Measurements from ENCODE around the gene MBLAC2. TPM values are rescaled to one million over a fixed set of nuclear protein-coding genes. Genes with fewer than 3 reads are reported as not detected.
A peak's percentile ranks its signal among the peaks of the same experiment; 100 is the strongest.

MBLAC2 gene
- total RNA-seq, 1 donor from 2014 or later, result 2.6 TPM

GRCh38 chr5:90410178-90410762, 64.3 kb downstream of the MBLAC2 start:
- H3K4me1 Mint-ChIP-seq (ENCODE audit: low read depth, unreplicated experiment), result no peaks in the 10 kb centered on the region

DNA sequence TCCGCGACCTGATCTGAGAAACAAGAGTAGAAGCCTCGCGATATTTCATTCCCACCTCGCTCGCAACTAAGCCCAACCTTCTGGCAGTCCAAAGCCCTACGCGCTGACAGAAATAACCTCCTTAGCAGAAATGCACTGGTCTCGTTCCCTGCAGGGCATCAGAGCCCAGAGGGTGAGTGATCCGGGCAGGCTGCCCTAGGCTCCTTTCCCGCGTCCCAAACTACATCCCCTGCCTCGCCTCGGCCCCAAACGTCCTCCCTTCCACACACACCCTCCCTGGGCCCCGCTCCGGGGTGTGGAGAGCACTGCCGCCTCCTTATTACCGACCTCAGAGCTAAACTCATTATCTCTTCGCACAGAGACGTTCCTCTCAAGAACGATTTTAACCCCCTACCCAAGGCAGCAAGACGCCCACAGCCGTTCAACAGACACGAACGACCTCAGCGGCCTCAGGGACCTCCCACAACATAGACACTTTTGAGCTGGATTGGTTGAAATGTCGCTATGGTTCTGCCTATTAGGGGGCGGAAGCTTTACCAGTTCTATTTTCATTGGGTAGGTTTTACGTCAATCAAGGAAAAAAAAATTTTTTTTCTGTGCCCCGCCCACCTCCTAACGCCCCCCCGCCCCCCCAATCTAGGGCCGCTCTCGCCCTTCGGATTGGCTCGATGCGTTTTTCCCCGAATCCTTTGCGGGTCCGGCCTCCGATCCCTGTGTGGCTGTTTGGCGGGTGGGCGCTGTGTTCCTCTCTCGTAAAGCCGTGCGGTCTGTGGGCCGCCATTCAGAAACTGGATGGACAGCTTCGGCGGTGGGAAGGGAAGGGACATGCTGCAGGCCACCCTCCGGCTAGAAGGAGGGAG, 65.0 kb downstream of the MBLAC2 start, which contains the start of gene CETN3:
Gene CETN3, minus strand, starts transcription at position 439 of the 860 bp plus-strand sequence. Its CDS starts 95 bp downstream, at position 344.
- H3K4me3 Mint-ChIP-seq (ENCODE audit: unreplicated experiment), result no peak within 1 kb of the TSS

More at GRCh38 chr5:90410178-90410762, 64.3 kb downstream of the MBLAC2 start:
- no peak overlapping the region for H3K27ac Mint-ChIP-seq (ENCODE audit: unreplicated experiment)
- no peak overlapping the region for H3K4me3 Mint-ChIP-seq (ENCODE audit: unreplicated experiment)
- no peak for TF ChIP-seq CTCF (IDR thresholded peaks at IDR 0.05; ENCODE audit: partially characterized antibody, unreplicated experiment)
- no peaks in the 10 kb centered on the region for H3K36me3 Mint-ChIP-seq (ENCODE audit: unreplicated experiment)
- H3K27me3 Mint-ChIP-seq (ENCODE audit: unreplicated experiment), result no peaks in the 10 kb centered on the region
- H3K9me3 Mint-ChIP-seq (ENCODE audit: unreplicated experiment), result no peaks in the 10 kb centered on the region
- DNase-seq, result no peak

DNA sequence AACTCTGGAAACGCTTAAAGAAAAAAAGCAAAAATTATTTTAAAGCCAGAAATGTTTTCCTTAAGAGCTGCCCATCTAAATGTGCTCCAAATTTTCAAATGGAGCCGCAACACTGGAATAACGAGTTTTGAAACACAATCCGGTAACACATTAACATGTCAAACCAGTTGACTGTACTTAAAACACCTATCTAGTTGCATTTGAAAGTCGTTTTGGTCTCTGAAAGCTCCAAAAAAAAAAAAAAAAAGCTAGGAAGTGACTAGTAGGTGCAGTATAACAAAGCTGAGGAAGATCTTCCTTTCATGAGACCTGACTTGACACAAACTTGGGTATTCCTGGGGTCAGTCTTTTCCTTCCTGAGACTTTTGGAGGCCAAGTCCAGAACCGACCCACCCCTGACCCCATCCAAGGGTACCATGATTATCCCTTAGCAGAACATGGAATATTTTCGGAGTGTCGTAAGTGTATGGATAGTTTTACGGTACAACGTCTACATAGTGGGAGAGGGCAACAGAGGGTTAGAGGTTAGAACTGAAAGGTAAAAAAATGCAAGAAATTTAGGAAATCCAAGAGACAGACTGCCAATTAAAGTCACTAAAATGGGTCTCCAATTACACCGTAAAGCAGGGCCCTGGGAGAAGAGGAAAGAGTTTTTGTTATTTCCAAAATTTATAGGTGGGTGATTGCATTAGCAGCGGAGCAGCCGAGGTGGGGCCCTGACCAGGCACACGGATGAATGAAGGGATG, 65.8 kb downstream of the MBLAC2 start:
- Mint-ChIP-seq H3K4me3 (ENCODE audit: unreplicated experiment) (no peak overlapping the region), H3K27ac (ENCODE audit: unreplicated experiment) (no peak overlapping the region), H3K4me1 (ENCODE audit: low read depth, unreplicated experiment) (no peaks in the 10 kb centered on the region), H3K27me3 (ENCODE audit: unreplicated experiment) (no peaks in the 10 kb centered on the region), H3K9me3 (ENCODE audit: unreplicated experiment) (no peaks in the 10 kb centered on the region), H3K36me3 (ENCODE audit: unreplicated experiment) (no peaks in the 10 kb centered on the region)
- no peak for TF ChIP-seq CTCF (IDR thresholded peaks at IDR 0.05; ENCODE audit: partially characterized antibody, unreplicated experiment)
- no peak for DNase-seq

More for the DNA sequence above, 65.0 kb downstream of the MBLAC2 start, which contains the start of gene CETN3:
- Mint-ChIP-seq H3K27ac (ENCODE audit: unreplicated experiment) (no peak within 1 kb of the TSS), H3K4me1 (ENCODE audit: low read depth, unreplicated experiment) (no peaks in the 10 kb centered on the region), H3K9me3 (ENCODE audit: unreplicated experiment) (no peaks in the 10 kb centered on the region), H3K36me3 (ENCODE audit: unreplicated experiment) (no peaks in the 10 kb centered on the region), H3K27me3 (ENCODE audit: unreplicated experiment) (no peaks in the 10 kb centered on the region)
- peak; percentile 92 for DNase-seq
- no peak for TF ChIP-seq CTCF (IDR thresholded peaks at IDR 0.05; ENCODE audit: partially characterized antibody, unreplicated experiment)

Other genes with a start within 250 kb of the MBLAC2 start
- gene CETN3, start 65.0 kb downstream of the MBLAC2 start, total RNA-seq (ENCODE audit: unreplicated experiment), result 28.7 TPM
- gene POLR3G, start 93 bp upstream of the MBLAC2 start, total RNA-seq (ENCODE audit: unreplicated experiment), result 3.9 TPM
- gene LYSMD3, start 54.8 kb upstream of the MBLAC2 start, total RNA-seq (ENCODE audit: unreplicated experiment), result 7.8 TPM
- gene ADGRV1, start 84.0 kb upstream of the MBLAC2 start, total RNA-seq (ENCODE audit: unreplicated experiment), result 18.2 TPM